ENCODE measurements around the gene ADARB1.

ADARB1 gene

DNA sequence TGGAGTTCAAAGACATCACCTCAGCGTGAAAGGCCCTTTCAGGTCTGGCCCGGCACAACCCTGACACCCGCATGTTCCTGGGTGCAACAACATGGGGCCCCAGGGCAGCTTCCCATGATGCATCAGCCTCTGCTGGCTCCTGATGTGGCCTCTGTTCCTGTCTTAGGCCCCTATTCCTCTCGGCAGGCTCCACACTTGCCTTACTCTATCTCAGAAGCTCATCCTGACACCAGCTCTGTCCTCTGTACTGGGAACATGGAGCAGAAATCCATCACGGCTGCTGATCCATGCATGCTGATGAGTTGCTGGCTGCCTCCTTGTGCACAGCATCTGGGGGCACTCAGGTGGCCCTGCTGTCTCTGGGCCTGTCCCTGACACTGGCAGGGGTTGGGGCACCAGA lies 74.6 kb downstream of the ADARB1 start:
- no peak for DNase-seq (ENCODE audit: low read depth in 2 of 2)

DNA sequence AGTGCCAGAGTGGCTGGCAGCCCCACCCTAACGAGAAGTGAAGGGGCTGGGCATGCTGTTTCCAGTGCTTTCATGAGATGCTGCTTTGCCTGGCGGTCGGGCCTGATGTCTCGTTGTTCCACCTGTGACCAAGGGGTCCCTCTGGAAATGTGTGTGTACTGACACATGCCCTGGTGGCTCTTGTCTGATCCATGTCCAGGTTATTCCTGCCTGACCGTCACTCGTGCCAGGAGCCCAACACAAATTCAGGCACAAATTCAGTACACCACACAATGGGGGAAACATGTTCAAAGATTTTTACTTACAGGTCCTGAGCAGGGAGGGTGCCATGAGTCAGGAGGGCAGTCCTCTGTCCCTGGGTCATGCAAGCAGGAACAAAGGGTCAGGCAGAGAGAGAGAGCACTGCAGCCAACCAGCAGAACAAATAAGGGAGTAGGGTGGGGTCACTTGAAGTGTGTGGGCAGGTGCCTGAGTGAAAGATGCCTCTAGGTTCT lies 76.3 kb downstream of the ADARB1 start:
- DNase-seq (ENCODE audit: low read depth in 2 of 2), result no peak

DNA sequence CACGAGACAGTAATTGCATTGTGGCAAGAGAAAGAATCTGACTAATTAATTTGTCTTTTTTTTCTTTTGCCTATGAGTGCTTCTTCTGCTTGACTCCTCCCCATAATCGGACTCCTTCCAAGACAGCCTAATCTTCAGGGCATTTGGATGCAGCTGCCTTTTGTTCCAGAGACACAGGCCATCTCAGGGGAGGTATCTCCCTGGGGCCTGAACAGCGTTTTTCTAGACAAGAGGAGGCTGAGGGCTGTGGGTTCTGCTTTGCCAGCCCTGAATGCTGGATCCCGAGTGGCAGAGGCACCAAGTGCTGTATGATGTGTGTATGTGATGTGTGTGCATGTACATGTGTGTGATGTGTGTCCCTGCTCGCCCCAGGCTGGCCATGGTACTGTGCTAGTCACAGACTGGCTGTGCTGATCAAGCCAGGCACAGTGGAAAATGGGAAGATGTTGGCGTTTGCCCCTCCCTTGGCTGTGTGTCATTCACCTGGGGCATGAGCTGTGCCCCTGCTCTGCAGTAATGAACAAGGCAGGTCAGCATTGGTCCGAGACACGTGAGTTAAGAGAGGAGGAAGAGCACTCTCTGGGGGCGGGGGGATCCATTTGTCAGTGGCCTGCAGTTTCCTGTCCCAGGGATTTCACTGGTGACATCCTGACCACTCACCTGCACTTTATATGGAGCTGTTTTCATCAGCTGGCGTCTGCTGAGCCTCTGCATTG lies 77.2 kb downstream of the ADARB1 start:
- no peak for DNase-seq (ENCODE audit: low read depth in 2 of 2)

DNA sequence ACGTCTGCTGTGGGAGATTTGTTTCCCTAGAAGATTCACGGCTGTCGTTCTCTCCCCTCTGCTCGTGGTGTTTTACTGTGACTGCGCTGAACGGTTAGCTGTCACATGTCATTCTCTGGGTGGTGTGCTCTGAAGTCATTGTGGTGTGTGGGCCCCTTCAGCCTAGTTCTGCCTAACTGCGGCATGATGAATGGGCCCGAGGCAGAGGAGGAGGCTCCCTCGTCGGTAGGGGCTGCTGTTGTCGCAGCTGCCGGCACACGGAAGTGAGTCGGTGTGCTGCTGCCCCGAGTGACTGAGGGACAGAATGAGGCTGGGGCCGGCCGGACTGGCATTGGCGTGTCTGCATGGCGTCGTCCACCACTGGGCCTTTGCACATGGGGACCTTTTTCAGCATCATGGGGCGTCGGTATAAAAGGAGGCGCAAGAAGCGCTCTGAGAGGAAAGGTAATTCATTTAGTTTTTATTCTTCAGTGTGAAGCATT lies 77.9 kb downstream of the ADARB1 start:
- DNase-seq (ENCODE audit: low read depth in 2 of 2), result peak; percentile 54 to 60

DNA sequence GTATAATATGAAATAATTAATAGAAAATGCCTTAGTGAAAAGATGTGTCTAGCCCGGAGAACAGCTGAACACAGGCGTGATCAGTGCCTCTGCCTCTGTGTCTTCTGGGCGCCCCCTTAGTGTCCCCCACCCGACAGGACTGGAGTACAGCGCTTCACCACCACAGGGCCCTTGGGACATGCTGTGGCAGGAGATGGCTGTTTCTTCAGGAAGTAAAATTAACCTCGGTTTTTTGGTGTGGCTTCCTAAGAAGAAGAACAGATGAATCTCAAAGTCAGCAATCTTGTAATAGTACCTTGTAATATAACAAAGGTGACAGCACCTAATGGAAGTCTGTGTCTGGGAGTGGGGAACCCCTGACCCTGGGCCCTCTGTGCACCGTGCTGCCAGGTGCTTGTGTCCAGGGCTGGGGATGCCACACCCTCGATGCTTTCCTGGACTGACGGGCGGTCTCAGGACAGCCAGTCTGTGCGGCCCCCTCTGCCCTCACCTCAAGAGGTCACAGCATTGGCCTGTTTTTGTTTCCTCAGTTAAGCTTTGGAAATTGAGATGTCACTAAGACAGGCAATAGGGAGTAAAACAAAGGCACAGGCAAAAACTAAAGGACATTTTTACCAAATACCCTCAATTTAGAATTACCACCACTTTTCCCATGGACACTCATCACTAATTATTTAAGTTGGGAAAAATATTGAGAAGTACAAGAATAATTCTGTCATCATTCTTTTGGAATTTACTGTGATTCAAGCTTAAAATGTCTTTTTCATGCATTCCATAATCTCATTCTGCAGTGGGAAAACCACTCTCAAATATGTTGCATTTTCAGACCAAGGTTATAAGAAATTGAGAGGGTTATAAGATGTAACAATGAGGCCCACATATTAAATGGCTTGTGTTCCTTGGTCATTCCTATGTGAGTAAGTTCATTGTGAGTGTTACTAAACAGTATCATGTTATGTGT lies 79.3 kb downstream of the ADARB1 start:
- no peak for DNase-seq (ENCODE audit: low read depth in 2 of 2)

DNA sequence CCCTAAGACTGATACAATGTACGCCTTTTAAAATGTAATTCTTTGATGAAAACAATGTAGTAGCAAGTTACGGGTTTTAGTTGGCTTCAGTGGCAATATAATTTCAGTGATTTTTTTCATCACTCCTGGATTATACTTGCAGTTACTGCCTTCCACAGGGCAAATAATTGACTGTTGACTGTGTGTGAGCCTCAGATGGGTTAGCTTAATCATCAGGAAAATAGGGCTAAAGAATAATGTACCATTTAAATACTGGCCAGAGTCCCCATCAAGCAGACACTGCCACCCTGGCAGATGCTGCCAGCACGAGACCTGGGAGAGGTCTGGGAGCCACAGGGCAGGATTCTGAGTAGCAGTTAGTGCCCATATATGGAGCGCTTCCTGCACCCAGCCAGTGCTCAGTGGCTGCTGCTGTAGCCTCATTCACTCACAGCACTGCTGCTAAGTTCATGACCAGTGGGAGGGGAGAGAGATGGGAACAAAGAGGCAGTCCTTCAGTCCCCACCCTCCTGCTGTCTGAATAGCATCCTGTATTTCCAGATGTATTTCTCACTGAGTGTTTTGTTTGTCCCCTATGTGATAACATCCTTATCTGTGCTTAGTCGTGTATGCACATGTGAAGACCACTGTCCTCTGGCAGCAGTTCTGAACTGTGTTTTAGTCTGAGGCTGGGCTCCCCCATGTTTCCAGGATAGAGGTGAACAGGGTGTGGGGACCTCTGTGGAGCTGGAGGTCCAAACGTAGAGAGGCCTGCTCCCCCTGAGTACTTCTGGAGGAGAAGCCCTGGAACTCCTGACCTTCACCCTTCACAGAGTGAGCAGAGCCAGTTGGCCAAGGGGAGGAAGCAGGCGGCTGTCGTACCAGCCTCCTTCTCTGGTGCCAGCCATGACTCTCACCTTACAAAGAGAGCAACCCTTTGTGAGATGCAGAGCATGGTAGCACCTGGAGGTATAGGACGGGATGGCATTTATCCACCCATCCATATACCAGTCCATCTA lies 80.4 kb downstream of the ADARB1 start:
- no peak for DNase-seq (ENCODE audit: low read depth in 2 of 2)

DNA sequence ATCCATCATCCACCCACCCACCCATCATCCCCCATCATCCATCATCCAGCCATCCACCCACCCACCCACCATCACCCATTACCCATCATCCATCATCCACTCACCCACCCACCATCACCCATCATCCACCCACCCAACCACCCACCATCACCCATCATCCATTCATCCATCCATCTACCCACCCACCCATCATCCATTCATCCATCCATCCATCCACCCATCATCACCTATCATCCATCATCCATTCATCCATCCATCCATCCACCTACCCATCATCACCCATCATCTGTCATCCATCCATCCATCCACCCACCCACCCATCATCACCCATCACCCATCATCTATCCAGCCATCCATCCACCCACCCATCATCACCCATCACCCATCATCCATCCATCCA lies 81.5 kb downstream of the ADARB1 start:
- DNase-seq (ENCODE audit: low read depth in 2 of 2), result no peak

DNA sequence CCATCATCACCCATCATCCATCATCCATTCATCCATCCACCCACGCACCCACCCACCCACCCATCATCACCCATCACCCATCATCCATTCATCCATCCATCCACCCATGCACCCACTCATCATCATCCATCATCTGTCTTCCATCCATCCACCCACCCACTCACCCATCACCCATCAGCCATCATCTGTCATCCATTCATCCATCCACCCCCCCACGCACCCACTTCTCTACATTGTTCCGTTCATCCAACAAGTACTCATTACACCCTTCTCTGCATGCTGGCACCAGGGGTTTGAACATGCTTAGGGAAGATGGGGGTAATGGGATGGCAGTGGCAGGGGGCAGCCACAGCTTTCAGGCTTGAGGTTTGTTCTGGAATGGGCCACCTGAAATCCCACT lies 82.1 kb downstream of the ADARB1 start:
- DNase-seq (ENCODE audit: low read depth in 2 of 2), result no peak

DNA sequence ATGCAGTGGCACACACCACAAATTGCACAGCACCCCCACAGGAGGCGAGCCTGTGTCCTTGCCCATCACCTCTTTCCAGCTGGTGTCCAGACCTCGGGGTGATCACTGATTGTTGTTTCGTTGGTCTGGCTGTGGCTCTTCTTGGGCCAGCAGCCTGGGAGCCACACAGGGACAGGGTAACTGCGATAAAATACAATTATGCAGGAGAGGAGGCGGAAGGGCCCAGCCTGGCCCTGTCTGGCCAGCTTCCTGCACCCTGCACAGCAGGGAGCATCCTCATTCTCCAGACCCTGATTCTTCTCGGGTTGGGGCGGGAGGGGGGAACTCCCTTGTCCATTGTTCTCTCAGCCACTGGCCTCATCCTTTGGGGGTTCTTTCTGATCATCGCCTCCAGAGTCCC lies 83.6 kb downstream of the ADARB1 start:
- DNase-seq (ENCODE audit: low read depth in 2 of 2), result no peak

DNA sequence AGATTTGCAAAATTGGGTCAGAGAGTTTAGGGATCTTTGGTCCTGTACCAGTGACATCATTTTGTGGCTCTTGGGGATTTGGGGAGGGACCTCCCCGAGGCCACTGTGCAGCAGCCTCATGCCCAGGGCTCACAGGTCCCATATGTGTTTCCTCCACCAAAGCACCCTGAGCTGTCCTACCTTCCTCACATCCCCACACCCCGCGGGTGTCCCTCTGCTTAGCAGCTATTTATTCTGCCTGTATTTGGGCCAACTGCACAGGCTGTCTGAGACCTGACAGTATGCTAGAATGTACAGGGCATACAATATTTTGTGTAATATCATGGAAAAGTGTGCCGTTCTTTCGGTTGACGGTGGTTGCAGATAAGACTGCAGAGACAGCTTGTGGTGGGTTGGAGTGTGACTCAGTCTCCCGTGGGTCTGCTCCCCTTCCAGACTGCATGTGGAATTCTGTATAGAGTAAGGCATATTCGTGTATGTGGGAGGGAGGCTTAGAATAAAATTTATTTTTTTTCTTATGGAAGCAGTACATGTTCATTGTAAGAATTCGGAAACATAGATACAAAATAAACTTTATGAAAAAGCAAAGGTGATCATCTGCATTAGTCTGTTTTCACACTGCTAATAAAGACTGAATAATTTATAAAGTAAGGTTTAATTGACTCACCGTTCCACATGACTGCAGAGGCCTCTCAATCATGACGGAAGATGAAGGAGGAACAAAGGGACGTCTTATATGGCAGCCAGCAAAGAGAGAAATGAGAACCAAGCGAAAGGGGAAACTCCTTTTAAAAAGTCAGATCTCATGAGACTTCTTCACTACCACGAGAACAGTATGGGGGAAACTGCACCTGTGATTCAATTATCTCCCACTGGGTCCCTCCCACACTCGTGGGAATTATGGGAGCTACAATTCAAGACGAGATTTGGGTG lies 84.4 kb downstream of the ADARB1 start:
- DNase-seq (ENCODE audit: low read depth in 2 of 2), result no peak

DNA sequence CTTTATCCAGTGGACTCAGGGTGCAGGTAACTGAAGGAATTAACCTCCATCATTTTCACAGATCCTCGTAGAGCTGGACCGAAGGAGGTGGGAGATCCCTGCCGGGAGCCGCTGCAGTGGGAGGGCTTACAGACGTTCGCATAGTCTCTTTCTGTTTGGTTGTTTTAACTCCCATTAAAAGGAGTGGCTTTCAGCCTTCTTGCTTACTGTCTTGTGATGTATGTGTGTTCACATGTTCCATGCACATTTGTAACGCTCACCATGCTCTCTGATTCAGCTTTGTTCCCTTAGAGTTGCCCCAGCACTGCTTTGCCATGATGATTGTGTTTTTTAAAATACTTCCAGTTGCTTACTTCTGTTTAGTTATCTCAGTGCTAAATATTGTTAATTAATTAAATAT lies 85.8 kb downstream of the ADARB1 start:
- no peak for DNase-seq (ENCODE audit: low read depth in 2 of 2)

DNA sequence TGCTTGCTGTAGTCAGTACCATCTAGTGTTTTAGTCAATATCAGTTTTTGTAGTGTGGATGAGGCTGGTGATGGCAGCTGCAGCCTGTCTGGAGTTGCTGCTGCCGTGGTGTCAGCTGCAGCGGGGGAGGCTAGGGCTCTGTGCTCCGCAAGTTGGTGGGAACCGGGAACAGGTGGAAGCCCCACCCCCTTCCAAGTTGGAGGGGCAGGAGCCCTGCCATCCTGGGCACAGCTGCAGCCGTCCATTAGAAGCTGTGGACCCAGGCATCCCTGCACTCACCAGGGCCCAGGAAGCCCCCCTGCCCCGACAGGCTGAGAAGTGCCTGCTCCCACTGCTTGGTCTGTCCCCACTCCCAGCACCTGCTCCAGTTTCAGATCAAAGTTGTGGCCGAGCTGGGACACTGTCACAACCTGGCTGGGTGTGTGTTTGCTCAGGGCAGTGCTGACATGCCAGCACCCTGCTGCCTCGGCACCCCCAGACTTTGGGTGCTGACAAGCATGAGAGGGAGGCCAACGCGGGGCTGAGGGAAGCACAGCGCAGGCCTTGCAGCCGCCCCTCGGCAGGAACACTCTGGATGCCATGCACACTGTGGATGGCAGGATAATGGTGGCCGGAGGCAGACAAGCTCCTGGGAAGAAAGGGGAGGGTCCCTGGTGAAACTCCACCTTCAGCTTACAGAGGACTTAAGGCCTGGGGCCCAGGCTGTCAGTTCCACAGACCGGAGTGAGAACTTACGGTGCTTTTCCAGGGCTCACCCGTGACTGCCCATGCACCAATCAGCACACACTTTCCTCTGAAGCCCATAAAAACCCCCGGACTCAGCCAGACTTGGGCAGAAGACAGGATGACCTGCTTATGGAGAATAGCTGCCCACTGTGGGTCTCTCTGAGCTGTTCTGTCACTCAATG lies 86.9 kb downstream of the ADARB1 start:
- no peak for DNase-seq (ENCODE audit: low read depth in 2 of 2)

DNA sequence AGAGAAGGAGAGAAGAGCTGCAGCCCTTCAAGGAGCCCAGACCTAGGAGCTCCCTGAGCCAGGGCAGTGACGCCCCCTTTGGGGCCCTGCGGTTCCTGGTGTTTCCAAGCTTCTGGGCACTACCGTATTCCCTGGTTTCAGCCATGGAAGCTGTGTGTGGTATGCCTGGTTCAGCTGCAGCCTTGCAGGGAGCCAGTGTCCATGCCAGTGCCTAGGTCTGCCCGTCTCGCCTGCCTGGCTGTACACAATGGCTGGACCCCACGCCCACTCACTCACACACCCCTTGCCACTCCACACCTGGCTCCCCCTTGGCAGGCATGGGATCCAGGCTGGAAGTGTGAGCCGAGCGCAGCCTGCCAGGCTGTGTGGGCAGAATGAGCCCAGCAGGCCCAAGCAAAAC lies 87.7 kb downstream of the ADARB1 start:
- no peak for DNase-seq (ENCODE audit: low read depth in 2 of 2)

DNA sequence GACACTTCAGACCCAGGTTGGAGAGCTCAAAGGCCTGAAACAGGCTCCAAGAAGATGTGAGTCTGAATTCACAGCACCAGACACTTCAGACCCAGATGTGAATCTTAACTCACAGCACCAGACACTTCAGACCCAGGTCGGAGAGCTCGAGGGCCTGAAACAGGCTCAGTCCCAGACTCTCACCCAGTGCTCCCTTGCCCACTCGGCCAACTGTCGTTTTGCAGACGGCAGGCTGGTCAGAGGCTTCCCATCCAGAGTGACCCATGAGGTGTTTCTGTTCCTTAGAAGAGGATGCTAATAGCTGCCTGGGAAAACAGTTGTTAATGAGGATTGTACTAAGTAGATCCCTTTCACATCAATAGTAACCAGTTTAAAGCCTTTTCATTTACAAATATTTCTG lies 88.4 kb downstream of the ADARB1 start:
- DNase-seq (ENCODE audit: low read depth in 2 of 2), result no peak

DNA sequence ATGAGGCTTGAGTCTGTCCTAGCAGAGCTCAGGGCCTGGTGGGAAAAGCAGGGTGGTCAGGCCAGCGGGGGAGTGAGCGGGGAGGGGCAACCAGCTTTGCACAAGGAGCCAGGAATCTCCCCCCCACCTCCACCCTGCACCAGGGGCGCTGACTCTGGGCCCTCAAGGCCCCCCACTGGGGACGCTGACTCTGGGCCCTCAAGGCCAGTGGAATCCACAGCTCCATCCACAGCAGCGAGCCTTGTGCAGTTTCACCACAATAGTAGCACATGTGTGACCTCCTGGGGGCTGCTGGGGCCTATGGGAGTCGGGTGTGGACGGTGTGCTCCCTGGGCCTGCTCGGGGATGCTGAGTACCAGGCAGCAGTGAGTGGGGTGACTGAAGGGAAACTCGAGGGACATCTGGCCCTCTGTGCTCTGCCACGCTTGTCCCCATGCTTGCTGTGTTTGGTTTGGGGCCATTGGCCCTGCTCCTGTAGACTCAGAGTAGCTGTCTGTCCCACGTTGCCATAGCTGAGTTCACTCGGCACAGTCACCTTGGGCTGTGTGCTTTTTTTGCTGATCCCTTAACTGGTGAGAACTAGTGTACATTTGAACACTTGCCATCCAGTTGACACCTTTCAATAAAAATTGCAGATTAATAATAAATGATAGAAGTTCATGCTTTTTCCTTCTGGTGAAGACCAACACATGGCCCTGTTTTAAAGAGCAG lies 89.2 kb downstream of the ADARB1 start:
- no peak for DNase-seq (ENCODE audit: low read depth in 2 of 2)

DNA sequence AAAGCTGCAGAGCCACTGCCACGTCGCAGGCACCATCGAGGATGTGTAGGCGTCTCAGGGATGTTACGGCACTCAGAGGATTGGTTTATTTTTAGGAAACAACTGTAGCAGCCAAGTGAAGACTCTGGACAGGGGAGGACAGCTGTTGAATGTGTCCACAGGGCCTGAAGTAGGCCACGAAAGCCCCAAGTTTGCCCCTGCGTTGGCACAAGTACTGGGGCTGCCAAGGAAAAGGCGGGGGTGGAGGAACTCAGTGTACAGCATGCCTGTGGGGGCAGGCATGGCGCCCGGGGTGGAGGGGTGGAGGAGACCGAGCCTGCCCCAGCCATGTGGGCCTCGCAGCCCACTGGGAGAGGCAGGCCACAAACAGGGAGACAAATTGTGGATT lies 89.7 kb downstream of the ADARB1 start:
- DNase-seq (ENCODE audit: low read depth in 2 of 2), result no peak

DNA sequence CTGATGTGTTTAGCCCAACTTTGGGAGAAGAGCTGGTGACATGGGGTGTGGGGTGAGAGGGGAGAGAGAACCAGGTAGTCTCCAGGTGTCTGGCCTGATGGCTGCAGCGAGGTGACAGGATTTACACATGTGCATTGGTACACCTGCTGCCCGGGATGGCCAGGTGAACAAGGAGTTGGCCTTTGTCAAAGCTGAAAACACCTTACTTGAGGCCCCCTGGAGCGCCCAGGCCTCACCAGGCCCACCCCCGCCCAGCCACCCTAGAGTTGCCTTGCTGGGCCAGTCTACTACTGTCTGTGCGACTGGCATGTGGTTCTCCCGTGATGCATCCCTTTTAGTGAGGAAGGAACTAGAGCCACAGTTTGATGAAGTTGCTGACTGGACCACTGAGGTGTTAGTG lies 90.5 kb downstream of the ADARB1 start:
- no peak for DNase-seq (ENCODE audit: low read depth in 2 of 2)

DNA sequence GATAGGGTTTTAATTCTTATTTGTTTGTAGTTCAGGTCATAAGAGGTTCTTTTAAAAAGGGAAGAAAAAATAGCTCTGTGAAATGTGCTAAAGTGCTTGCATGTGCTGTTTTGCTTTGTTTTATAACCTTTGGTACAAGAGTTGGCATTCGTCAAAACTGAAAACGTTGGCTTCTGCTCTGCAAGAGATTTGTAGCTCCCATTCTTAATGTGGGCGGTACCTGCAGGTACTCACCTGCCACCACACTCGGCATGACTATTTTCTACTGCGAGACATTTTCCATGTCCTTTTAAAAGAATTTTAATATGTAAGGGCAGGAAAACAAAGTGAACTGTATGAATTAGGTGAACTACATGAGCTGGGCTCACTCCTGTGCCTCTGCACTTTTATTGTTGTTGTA lies 92.6 kb downstream of the ADARB1 start:
- DNase-seq (ENCODE audit: low read depth in 2 of 2), result no peak

DNA sequence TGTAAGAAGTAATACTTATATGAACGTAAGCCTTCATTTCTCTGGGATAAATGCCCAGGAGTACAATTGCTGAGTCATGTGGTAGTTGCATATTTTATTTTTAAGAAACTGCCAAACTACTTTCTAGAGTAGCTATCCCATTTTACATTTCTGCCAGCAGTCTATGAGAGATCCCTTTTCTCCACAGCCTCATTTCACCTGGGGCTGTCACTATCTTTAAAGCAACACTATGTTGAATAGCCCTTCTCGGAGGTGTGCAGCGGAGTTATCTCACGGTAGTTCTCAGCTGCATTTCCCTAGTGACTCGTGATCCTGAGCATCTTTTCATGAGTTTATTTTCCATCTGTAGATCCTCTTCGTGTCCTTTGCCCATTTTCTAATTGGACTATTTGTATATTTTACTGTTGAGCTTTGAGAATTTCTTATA lies 93.4 kb downstream of the ADARB1 start:
- no peak for DNase-seq (ENCODE audit: low read depth in 2 of 2)
